ENCODE data around the gene RAB9B.
"Not testable (repeated sequence)": the region's sequence is repeated elsewhere in the genome, so short reads cannot be mapped to it uniquely, and the experiment has no call there.

Gene RAB9B, protein sequence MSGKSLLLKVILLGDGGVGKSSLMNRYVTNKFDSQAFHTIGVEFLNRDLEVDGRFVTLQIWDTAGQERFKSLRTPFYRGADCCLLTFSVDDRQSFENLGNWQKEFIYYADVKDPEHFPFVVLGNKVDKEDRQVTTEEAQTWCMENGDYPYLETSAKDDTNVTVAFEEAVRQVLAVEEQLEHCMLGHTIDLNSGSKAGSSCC

DNA sequence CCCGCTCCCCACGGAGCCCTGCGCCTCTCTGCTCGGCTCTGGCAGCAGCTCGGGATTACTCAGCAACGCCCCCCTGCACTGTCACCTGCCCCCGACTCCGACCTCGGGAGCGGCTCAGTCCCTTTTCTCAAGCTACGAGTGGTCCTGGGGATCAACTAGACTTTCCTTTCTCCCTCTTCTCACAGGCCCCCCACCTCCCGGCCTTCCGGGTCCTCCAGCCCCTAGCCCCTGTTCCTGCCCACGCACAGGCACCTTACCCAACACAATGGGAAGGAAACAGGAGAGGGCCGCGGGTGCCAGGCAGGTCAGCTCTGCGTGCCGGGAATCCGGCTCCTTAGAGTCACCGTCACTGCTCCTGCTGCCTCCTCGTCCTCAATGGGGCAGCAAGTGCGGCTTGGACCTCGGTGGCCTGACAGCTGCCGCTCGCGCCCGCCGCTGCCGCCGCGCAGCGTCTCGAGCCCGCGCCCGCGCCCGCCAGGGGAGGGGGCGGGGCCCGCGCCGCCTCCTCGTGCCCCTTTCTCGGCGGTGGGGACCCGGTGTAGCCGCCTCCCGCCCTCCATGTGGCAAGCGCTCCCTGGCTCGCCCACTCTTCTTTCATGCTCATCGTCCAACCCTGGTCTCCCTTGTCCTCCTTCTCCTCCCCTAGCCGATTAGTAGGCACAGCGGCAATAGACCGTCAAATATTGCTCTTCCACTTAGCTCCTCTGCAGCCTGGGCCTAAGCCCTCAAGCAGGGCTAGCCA is at the start of gene RAB9B:
TSS of gene RAB9B (minus strand) at position 455 of the 742 bp plus-strand sequence. CDS start 6,473 bp downstream, outside the sequence.
- peak in 1 of 2 experiments; percentile 33 for DNase-seq

- DNase-seq: no peak
These were observed 47.3 kb upstream of the RAB9B start for GRCh38 chrX:103879339-103879738.

GRCh38 chrX:103878466-103879122 is 46.5 kb upstream of the RAB9B start:
- no peak for DNase-seq

GRCh38 chrX:103877571-103877970 is 45.5 kb upstream of the RAB9B start:
- no peak for DNase-seq

DNA sequence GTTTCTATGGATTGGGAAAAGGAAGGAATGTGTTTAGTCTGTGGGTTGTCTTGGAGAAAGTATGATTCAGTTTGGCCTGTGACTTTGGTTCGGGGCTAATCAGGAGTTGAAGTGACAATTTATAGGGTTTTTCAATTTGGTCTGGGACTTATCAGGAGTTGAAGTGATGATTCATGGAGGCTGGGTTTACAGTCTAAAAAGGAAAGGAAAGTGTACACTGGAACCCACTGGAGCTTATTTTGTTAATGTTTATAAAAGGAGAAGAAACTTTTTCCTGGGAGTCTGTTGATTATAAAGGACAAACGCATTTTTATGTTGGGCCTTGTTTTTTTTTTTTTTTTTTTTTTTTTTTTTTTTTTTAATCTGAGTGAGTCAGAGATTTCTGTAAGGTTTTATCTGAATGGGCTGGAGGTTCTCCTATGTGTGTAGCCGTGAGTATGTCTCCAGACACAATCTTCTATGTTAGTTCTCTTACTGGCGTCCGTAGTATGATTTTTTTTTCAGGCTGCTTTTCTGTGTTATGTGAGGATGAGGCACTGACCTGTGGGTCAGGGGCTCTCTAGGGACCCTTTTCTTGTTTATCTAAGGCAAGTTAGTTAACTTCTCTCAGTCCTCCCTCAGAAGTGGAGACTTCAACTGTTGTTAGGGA is 33.0 kb upstream of the RAB9B start:
- no peak for DNase-seq

DNA sequence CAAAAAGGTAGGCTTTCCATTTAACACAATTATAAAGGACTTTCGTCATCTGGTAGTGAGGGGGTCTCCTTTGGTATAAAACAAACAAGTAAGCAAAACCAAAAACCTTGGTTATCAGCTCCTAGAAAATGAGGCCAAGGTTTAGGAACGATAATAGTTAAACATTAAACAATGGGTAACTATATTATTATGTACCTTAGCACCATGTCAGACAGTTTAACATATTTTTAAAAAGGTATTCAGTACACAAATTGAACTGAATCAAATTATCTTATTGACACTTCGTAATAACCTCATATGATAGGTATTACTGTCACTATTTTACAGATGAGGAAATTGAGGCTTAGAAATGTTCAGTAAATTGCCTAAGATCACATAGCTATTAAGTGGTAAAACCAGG is 32.1 kb upstream of the RAB9B start:
- no peak for DNase-seq

GRCh38 chrX:103861200-103861599 is 29.1 kb upstream of the RAB9B start:
- DNase-seq: no peak

GRCh38 chrX:103849558-103849957 is 17.5 kb upstream of the RAB9B start:
- no peak for DNase-seq

DNA sequence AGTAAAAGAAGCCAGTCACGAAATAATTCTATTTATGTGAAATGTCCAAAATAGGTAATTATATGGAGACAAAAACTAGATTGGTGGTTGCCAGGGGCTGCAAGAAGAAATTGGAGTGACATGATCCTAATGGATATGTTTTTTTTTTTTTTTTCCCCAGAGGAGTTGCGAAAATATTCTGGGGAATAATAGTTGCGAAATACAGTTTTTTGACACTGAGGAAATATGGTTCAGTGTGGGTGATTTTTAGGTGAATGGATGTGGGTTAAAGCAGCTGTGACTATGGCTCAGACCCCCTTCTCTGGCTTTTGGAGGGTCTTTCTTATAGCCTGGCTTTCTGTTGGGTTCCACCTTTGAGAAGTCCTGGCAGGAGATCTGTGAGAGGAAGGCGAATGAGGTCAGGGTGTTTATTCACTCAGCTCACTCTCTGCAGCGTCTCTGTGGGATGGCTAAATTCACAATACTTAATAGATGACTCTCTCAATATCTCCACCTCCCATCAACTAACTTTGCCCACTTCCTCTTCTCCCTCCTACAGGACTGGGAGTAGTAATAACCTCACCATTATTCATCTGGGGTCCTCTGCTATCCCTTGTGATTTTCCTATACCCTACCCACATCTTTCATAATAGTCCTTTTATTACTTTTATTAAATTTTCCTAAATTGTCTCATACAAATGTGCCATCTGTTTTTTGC is 15.3 kb upstream of the RAB9B start:
- no peak for DNase-seq

- no peak for DNase-seq
These were observed 14.3 kb upstream of the RAB9B start for GRCh38 chrX:103846386-103846785.

DNA sequence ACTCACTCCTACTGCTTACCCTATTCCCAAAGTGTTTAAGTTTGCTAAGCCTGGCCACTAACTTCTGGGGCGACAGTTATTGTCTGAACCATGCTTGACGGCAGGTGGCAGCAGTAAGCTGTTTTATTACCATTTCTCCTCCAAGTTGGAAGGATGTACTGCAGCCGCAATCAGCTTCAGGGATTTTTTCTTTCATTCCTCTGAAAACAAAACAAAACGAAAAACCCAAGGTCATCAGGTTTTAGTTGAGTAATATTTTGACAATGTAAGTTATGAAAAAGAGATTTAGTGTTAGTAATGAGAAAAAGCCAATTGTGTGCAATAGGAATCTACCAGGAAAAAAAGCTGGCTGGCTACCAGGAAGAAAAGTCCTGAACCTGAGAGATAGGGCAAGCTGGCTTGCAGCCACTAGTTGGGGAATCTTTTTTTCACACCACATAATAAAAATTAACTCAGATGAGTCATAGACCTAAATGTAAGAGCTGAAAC is 13.2 kb upstream of the RAB9B start:
- DNase-seq: peak; percentile 1 to 47

DNA sequence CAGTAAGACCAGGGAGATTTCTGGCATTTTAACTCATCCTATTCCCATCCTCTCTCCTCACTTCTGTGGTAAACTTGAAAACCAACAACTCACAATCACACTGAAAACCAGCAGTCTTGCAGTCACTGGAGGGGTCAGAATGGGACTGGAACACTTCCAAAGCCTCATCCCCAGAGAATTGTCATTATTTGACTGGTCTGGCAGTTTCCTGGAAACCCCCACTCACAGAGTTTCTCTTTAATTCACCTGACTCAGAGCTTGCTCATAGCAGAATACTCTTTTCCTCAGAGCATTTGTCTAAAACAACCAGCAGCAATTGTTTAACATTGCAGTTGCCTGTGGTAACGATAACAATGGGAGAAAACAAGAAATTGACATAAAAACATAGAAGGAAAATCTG is 7.3 kb upstream of the RAB9B start:
- DNase-seq: no peak

DNA sequence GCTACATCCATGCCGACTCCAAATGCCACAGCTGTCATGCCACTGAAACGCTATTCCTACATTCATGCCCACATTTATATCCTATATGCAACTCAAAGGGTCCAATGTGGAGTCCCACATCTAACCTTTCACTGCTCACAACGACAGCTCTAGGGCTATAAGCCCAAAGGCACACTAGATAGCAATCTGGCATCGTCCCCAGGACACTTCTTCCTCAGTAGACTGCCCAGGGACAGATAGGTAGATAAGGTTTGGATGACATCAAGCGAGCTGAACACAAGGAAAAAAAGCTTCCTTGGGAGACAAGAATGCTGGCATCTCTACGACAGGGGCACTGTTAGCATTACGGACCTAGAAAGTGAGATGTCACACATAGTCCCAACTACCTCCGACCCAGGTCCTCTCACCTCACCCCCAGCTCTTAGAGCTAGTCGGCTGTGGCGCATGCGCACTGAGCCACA is 685 bp downstream of the RAB9B start:
- no peak for DNase-seq

- DNase-seq: no peak
These were observed 1.2 kb downstream of the RAB9B start for GRCh38 chrX:103830848-103831247.

- DNase-seq: no peak
These were observed 3.5 kb downstream of the RAB9B start for GRCh38 chrX:103828529-103828928.

- DNase-seq: no peak
These were observed 6.2 kb downstream of the RAB9B start for GRCh38 chrX:103825881-103826280.

GRCh38 chrX:103823591-103823990 is 8.5 kb downstream of the RAB9B start:
- DNase-seq: no peak

- DNase-seq: not testable (repeated sequence)
These were observed 11.3 kb downstream of the RAB9B start for GRCh38 chrX:103820802-103821201.

GRCh38 chrX:103818842-103819619 is 13.0 kb downstream of the RAB9B start:
- DNase-seq: no peak

- peak; percentile 7 to 48 for DNase-seq
These were observed 14.6 kb downstream of the RAB9B start for GRCh38 chrX:103817502-103817901.

- DNase-seq: not testable (repeated sequence)
These were observed 15.0 kb downstream of the RAB9B start for GRCh38 chrX:103817101-103817500.

GRCh38 chrX:103811858-103812257 is 20.2 kb downstream of the RAB9B start:
- no peak for DNase-seq

Measured in NCI-H446 (cell line).